ENCODE results near the gene FHIT.
"Not testable (repeated sequence)": the region's sequence is repeated elsewhere in the genome, so short reads cannot be mapped to it uniquely, and the experiment has no call there.

FHIT gene

DNA sequence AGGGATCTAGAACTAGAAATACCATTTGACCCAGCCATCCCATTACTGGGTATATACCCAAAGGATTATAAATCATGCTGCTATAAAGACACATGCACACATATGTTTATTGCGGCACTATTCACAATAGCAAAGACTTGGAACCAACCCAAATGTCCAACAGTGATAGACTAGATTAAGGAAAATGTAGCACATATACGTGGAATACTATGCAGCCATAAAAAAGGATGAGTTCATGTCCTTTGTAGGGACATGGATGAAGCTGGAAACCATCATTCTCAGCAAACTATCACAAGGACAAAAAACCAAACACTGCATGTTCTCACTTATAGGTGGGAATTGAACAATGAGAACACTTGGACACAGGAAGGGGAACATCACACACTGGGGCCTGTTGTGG, 711.9 kb downstream of the FHIT start:
- H3K9me3 ChIP-seq (ENCODE audit: control insufficient read depth in 1 of 2, low read length in 2 of 2); H3K4me3 ChIP-seq (ENCODE audit: low read depth in 1 of 2, low read length in 2 of 2); H3K4me1 ChIP-seq (ENCODE audit: control insufficient read depth in 1 of 2, insufficient read depth in 2 of 2, low read length in 2 of 2); H3K9ac ChIP-seq (ENCODE audit: low read depth in 1 of 2, low read length in 2 of 2); H3K36me3 ChIP-seq (ENCODE audit: control insufficient read depth in 1 of 2, insufficient read depth in 2 of 2, low read length in 2 of 2); H3K27me3 ChIP-seq (ENCODE audit: control insufficient read depth in 1 of 2, insufficient read depth in 2 of 2, low read length in 2 of 2); H3K27ac ChIP-seq (ENCODE audit: low read depth, low read length): not testable (repeated sequence)

DNA sequence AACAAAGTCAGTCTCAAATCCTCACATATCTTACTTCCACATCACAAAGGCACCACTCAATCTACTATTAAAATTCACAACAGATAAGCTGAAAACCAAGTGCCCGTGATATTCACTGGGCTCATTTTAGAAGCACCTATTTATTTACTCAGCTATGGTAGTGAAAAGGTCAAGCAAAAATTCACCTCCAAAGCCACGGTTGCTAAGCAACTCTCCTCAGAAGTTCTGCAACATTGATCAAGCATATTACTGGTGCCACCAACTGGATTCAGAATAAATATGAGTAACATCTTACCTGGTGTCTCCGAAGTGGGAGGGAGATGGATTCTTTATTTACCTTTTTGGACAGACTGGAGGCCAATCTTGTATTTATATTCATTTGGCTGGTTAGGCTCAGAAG, 714.8 kb downstream of the FHIT start:
- no peak overlapping the region for H3K4me3 ChIP-seq (ENCODE audit: low read depth in 1 of 2, low read length in 2 of 2)
- no peaks in the 10 kb centered on the region for H3K4me1 ChIP-seq (ENCODE audit: control insufficient read depth in 1 of 2, insufficient read depth in 2 of 2, low read length in 2 of 2)
- H3K9ac ChIP-seq (ENCODE audit: low read depth in 1 of 2, low read length in 2 of 2) = no peak overlapping the region
- H3K9me3 ChIP-seq (ENCODE audit: control insufficient read depth in 1 of 2, low read length in 2 of 2) = no peaks in the 10 kb centered on the region
- H3K36me3 ChIP-seq (ENCODE audit: control insufficient read depth in 1 of 2, insufficient read depth in 2 of 2, low read length in 2 of 2) = no peaks in the 10 kb centered on the region
- H3K27ac ChIP-seq (ENCODE audit: low read depth, low read length) = no peak overlapping the region
- H3K27me3 ChIP-seq (ENCODE audit: control insufficient read depth in 1 of 2, insufficient read depth in 2 of 2, low read length in 2 of 2) = no peaks in the 10 kb centered on the region

DNA sequence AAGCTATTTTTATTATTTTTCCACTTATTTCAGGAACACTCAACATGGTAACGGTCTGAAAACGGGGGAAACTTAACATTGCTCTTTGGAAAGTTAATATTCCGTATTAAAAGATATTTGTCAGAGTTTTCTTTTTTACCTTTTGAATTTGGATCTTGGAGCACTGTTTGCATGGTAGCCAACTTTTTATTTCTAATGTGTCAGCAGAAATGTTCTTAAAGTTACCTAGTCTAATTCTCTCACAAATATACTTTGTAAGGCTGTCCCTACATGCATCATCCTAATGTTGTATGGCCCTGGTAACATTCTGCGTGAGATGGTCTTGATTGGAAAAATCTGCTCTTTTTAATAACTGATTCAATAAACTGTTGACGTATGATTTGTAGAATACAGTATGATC, 719.5 kb downstream of the FHIT start:
- Histone ChIP-seq H3K9ac (ENCODE audit: low read depth in 1 of 2, low read length in 2 of 2) (no peak overlapping the region), H3K27ac (ENCODE audit: low read depth, low read length) (no peak overlapping the region), H3K27me3 (ENCODE audit: control insufficient read depth in 1 of 2, insufficient read depth in 2 of 2, low read length in 2 of 2) (no peaks in the 10 kb centered on the region), H3K36me3 (ENCODE audit: control insufficient read depth in 1 of 2, insufficient read depth in 2 of 2, low read length in 2 of 2) (no peaks in the 10 kb centered on the region), H3K4me1 (ENCODE audit: control insufficient read depth in 1 of 2, insufficient read depth in 2 of 2, low read length in 2 of 2) (no peaks in the 10 kb centered on the region), H3K9me3 (ENCODE audit: control insufficient read depth in 1 of 2, low read length in 2 of 2) (no peaks in the 10 kb centered on the region), H3K4me3 (ENCODE audit: low read depth in 1 of 2, low read length in 2 of 2) (no peak overlapping the region)

DNA sequence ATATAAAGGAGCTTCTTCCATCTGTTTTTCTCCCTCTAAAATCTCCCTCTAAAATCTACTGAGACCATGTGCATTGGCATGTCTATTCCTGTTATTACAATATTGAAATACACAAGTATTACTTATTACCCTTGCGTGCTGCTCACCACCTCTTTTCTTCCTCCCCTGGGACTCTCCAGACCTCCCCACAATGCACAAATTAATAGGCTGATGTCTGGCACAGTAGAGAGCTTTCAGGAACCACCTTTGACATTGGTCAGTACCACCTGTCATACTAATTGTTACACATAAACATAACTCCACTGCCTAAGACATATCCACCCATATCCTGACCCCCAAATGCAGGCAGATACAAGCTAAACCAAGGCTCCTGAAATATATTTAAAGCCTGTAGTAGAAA, 722.6 kb downstream of the FHIT start:
- Histone ChIP-seq H3K9me3 (ENCODE audit: control insufficient read depth in 1 of 2, low read length in 2 of 2) (no peaks in the 10 kb centered on the region), H3K27ac (ENCODE audit: low read depth, low read length) (no peak overlapping the region), H3K27me3 (ENCODE audit: control insufficient read depth in 1 of 2, insufficient read depth in 2 of 2, low read length in 2 of 2) (no peaks in the 10 kb centered on the region), H3K4me1 (ENCODE audit: control insufficient read depth in 1 of 2, insufficient read depth in 2 of 2, low read length in 2 of 2) (no peaks in the 10 kb centered on the region), H3K36me3 (ENCODE audit: control insufficient read depth in 1 of 2, insufficient read depth in 2 of 2, low read length in 2 of 2) (no peaks in the 10 kb centered on the region), H3K9ac (ENCODE audit: low read depth in 1 of 2, low read length in 2 of 2) (no peak overlapping the region), H3K4me3 (ENCODE audit: low read depth in 1 of 2, low read length in 2 of 2) (no peak overlapping the region)

DNA sequence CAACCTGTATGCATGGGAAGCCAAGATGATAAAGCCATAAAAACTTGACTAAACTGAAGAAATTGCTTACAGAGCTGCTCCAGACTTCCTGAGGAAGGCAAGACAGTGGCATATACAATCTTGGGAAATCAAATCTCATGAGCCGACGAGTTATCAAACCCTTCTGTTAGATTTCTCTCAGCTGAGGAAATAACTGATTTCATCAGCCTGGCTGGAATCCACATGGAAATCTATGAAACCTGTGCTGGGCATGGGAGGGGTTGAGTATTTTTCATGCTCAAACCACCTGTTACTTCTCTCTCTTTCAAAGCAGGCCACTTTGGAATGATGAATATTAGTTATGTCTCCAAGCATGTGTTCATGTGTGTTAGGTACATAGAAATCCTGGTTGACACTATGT, 727.7 kb downstream of the FHIT start:
- Histone ChIP-seq H3K4me1 (ENCODE audit: control insufficient read depth in 1 of 2, insufficient read depth in 2 of 2, low read length in 2 of 2) (no peaks in the 10 kb centered on the region), H3K27me3 (ENCODE audit: control insufficient read depth in 1 of 2, insufficient read depth in 2 of 2, low read length in 2 of 2) (no peaks in the 10 kb centered on the region), H3K9me3 (ENCODE audit: control insufficient read depth in 1 of 2, low read length in 2 of 2) (no peaks in the 10 kb centered on the region), H3K4me3 (ENCODE audit: low read depth in 1 of 2, low read length in 2 of 2) (no peak overlapping the region), H3K36me3 (ENCODE audit: control insufficient read depth in 1 of 2, insufficient read depth in 2 of 2, low read length in 2 of 2) (no peaks in the 10 kb centered on the region), H3K9ac (ENCODE audit: low read depth in 1 of 2, low read length in 2 of 2) (no peak overlapping the region), H3K27ac (ENCODE audit: low read depth, low read length) (no peak overlapping the region)

DNA sequence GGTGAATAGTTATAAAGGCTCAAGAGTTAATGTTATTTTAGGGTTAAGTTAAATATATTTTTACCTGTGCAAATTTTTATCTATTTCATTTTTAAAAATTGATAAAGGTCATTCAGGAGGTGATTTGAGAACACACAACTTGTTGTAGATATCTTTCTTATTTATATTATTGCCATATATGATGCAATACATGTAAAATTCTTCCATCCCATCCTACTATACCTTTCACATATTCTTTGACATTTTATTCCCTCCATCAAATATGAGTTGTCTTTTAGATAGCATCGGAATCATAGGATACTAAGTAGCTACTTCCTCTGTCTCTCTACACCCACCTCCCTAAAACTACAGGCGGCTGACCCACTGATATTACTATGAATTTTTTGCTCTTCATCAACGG, 734.1 kb downstream of the FHIT start:
- H3K36me3 ChIP-seq (ENCODE audit: control insufficient read depth in 1 of 2, insufficient read depth in 2 of 2, low read length in 2 of 2) = no peaks in the 10 kb centered on the region
- H3K4me3 ChIP-seq (ENCODE audit: low read depth in 1 of 2, low read length in 2 of 2) = no peak overlapping the region
- H3K27ac ChIP-seq (ENCODE audit: low read depth, low read length) = no peak overlapping the region
- H3K9me3 ChIP-seq (ENCODE audit: control insufficient read depth in 1 of 2, low read length in 2 of 2) = no peaks in the 10 kb centered on the region
- no peaks in the 10 kb centered on the region for H3K27me3 ChIP-seq (ENCODE audit: control insufficient read depth in 1 of 2, insufficient read depth in 2 of 2, low read length in 2 of 2)
- H3K9ac ChIP-seq (ENCODE audit: low read depth in 1 of 2, low read length in 2 of 2) = no peak overlapping the region
- no peaks in the 10 kb centered on the region for H3K4me1 ChIP-seq (ENCODE audit: control insufficient read depth in 1 of 2, insufficient read depth in 2 of 2, low read length in 2 of 2)

DNA sequence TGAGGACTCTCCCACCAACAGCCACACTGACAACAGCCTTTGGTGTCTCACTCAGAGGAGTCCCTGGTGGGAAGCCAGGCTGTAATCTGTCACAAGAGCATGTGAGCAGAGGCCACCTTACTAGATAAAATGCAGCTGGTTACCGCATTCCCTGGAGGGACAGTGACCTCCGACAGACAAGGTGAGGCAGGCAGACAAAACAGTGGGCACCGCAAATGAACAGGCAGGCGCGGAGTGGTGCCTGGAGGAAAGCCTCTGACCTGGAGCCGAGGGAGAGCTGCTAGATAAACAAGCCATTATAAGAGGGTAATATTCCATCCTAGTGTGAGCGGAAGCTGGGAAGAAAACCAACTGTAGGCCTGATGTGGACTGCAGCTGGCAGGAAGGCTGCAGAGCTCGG, 736.4 kb downstream of the FHIT start:
- Histone ChIP-seq H3K27ac (ENCODE audit: low read depth, low read length) (no peak overlapping the region), H3K27me3 (ENCODE audit: control insufficient read depth in 1 of 2, insufficient read depth in 2 of 2, low read length in 2 of 2) (no peaks in the 10 kb centered on the region), H3K4me3 (ENCODE audit: low read depth in 1 of 2, low read length in 2 of 2) (no peak overlapping the region), H3K4me1 (ENCODE audit: control insufficient read depth in 1 of 2, insufficient read depth in 2 of 2, low read length in 2 of 2) (no peaks in the 10 kb centered on the region), H3K36me3 (ENCODE audit: control insufficient read depth in 1 of 2, insufficient read depth in 2 of 2, low read length in 2 of 2) (no peaks in the 10 kb centered on the region), H3K9ac (ENCODE audit: low read depth in 1 of 2, low read length in 2 of 2) (no peak overlapping the region), H3K9me3 (ENCODE audit: control insufficient read depth in 1 of 2, low read length in 2 of 2) (no peaks in the 10 kb centered on the region)

DNA sequence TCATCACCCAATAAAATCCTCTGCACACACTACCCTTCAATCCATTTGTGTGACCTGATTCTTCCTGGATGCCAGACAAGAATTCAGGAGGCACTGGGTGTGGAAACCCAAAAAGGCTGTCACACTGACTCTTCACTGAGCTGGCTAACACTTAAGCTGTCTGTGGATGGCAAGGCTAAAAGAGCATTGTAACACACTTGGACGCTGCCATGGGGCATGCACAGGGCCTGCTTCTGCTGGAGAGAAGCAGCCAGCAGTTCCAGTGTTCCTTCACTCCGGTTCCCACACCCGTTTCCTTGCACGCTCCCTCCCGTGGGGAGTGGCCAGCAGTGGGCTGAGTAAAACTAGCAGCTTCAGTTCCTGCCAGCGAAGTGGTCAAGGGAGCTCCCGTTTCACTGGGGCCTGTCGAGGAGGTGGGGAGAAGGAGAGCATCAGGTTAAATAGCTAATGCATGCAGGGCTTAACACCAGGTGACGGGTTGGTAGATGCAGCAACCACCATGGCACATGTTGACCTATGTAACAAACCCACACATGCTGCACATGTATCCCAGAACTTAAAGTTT, 737.1 kb downstream of the FHIT start:
- Histone ChIP-seq H3K4me3 (ENCODE audit: low read depth in 1 of 2, low read length in 2 of 2) (no peak overlapping the region), H3K9me3 (ENCODE audit: control insufficient read depth in 1 of 2, low read length in 2 of 2) (no peaks in the 10 kb centered on the region), H3K4me1 (ENCODE audit: control insufficient read depth in 1 of 2, insufficient read depth in 2 of 2, low read length in 2 of 2) (no peaks in the 10 kb centered on the region), H3K27me3 (ENCODE audit: control insufficient read depth in 1 of 2, insufficient read depth in 2 of 2, low read length in 2 of 2) (no peaks in the 10 kb centered on the region), H3K27ac (ENCODE audit: low read depth, low read length) (no peak overlapping the region), H3K9ac (ENCODE audit: low read depth in 1 of 2, low read length in 2 of 2) (no peak overlapping the region), H3K36me3 (ENCODE audit: control insufficient read depth in 1 of 2, insufficient read depth in 2 of 2, low read length in 2 of 2) (no peaks in the 10 kb centered on the region)

DNA sequence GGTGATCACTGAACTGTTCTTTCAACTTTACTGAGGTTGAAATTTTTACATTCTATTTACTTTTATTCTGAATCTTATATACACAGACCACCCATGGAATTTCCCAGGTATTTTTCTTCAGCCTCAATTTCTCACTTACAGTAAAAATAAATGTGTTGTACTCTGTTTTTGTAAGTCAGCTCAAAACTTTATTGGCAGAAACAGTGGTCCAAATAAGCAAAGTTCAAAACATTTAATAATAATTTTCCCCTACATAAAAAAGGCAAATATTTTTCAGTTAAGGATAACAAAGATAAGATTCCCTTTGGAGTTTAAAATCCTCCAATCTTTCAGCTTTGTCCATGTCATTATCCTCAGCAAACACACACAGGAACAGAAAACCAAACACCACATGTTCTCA, 738.0 kb downstream of the FHIT start:
- Histone ChIP-seq H3K27ac (ENCODE audit: low read depth, low read length) (no peak overlapping the region), H3K36me3 (ENCODE audit: control insufficient read depth in 1 of 2, insufficient read depth in 2 of 2, low read length in 2 of 2) (no peaks in the 10 kb centered on the region), H3K4me1 (ENCODE audit: control insufficient read depth in 1 of 2, insufficient read depth in 2 of 2, low read length in 2 of 2) (no peaks in the 10 kb centered on the region), H3K27me3 (ENCODE audit: control insufficient read depth in 1 of 2, insufficient read depth in 2 of 2, low read length in 2 of 2) (no peaks in the 10 kb centered on the region), H3K9me3 (ENCODE audit: control insufficient read depth in 1 of 2, low read length in 2 of 2) (no peaks in the 10 kb centered on the region), H3K9ac (ENCODE audit: low read depth in 1 of 2, low read length in 2 of 2) (no peak overlapping the region), H3K4me3 (ENCODE audit: low read depth in 1 of 2, low read length in 2 of 2) (no peak overlapping the region)

DNA sequence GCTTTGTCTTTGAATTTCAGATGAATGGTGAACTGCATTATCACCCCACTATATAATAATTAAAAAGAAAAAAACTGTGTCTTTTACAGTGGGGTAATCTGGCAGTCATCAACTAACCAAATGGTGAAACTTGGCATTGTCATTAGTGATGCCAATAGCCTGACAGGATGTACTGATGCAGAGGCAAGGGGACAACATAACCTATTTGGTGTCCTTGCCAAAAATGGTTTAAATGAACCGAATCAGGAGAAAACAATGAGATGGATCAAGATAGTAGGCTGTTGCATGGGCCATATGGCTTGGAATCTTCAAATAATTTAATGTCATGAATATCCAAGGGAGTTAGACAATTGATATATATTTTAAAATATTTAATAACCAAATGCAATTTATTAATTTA, 738.7 kb downstream of the FHIT start:
- H3K4me3 ChIP-seq (ENCODE audit: low read depth in 1 of 2, low read length in 2 of 2) = no peak overlapping the region
- no peak overlapping the region for H3K27ac ChIP-seq (ENCODE audit: low read depth, low read length)
- no peak overlapping the region for H3K9ac ChIP-seq (ENCODE audit: low read depth in 1 of 2, low read length in 2 of 2)
- no peaks in the 10 kb centered on the region for H3K4me1 ChIP-seq (ENCODE audit: control insufficient read depth in 1 of 2, insufficient read depth in 2 of 2, low read length in 2 of 2)
- H3K9me3 ChIP-seq (ENCODE audit: control insufficient read depth in 1 of 2, low read length in 2 of 2) = no peaks in the 10 kb centered on the region
- no peaks in the 10 kb centered on the region for H3K36me3 ChIP-seq (ENCODE audit: control insufficient read depth in 1 of 2, insufficient read depth in 2 of 2, low read length in 2 of 2)
- no peaks in the 10 kb centered on the region for H3K27me3 ChIP-seq (ENCODE audit: control insufficient read depth in 1 of 2, insufficient read depth in 2 of 2, low read length in 2 of 2)

DNA sequence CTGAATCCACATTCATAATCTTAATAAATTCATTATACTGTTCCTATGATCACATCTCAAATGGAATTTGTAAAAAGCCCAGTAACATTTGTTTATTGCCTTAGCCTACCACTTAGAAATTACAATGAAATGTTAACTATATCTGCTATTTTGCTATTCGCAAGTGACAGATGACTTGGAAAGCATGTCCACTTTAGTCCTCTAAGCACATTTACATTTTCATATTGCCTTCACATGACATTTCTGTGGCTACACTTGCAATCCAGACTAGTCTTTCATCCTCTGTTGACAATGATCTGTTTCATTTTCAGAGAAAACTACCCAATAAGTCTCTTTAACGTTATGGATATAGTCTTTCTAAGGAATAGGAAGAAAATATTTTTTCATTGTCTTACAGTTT, 741.8 kb downstream of the FHIT start:
- H3K27me3 ChIP-seq (ENCODE audit: control insufficient read depth in 1 of 2, insufficient read depth in 2 of 2, low read length in 2 of 2) = no peaks in the 10 kb centered on the region
- H3K9me3 ChIP-seq (ENCODE audit: control insufficient read depth in 1 of 2, low read length in 2 of 2) = no peaks in the 10 kb centered on the region

More for the DNA sequence above, 741.8 kb downstream of the FHIT start:
- Histone ChIP-seq H3K36me3 (ENCODE audit: control insufficient read depth in 1 of 2, insufficient read depth in 2 of 2, low read length in 2 of 2) (no peaks in the 10 kb centered on the region), H3K9ac (ENCODE audit: low read depth in 1 of 2, low read length in 2 of 2) (no peak overlapping the region), H3K4me1 (ENCODE audit: control insufficient read depth in 1 of 2, insufficient read depth in 2 of 2, low read length in 2 of 2) (no peaks in the 10 kb centered on the region), H3K4me3 (ENCODE audit: low read depth in 1 of 2, low read length in 2 of 2) (no peak overlapping the region), H3K27ac (ENCODE audit: low read depth, low read length) (no peak overlapping the region)

Measured in duodenal mucosa (tissue), 2 donors.